Endothelial cell of hepatic sinusoid (primary cell): ENCODE data around the gene VPS33A.

Source experiments
- in situ Hi-C: cut with HindIII; loops from 2 replicates; pipeline ENCODE4 v1.10.0; 2017; ENCODE audit warnings: low sequenced_read_pairs

VPS33A gene

DNA sequence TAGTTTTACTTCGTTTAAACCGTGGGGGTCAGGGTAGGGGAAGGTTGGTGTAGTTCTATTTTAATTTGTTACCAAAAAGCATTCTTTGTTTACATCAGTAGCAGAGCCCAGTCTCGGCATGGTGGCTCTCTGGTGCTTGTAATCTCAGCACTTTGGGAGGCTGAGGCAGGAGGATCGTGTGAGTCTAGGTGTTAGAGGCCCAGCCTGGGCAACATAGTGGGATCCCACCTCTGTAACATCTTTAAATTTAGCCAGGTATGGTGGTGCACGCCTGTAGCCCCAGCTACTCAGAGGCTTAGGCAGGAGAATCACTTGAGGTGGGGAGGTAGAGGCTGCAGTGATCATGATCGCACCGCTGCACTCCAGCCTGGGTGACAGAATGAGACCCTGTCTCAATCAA, 81.2 kb downstream of the VPS33A start:
- in situ Hi-C loops = no loop called here

DNA sequence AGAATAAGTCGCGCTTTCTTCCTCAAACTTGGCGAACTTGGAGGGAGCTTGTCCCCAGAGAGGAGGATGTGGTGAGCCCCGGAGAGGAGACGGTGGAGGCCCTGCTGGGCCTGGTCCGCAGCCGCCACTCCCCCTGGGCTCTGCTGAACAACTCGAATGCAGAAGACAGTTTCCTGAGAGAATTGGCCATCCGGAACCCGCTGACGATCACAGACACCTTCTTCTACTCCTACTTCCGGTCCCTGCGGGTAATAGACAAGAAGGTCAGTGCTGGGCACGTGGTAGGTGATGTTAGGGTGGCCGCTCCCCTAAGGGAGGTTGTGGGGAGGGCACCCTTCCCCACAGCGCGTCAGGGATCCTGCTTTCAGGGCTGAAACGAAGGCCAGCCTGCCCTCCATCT, 81.8 kb downstream of the VPS33A start:
- in situ Hi-C loops = loop anchor here (5.0 kb wide), 3 partner anchors 42 to 112 kb away; no protein-coding TSS in a partner anchor

DNA sequence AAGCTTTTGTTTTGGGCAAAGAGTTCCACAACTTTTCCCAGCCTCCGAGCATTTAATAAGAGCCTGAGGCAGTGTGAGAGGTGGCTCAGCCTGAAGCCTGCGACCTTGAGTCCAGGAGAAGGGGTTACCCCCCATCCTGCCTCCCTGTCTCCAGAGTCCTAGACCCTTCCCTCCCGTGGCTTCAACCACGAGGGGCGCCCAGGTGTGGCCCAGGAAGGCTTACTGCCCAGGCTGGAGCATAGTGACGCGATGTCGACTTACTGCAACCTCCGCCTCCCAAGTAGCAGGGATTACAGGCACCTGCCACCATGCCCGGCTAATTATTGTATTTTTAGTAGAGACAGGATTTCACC, 82.7 kb downstream of the VPS33A start:
- in situ Hi-C loops = loop anchor here (5.0 kb wide), 3 partner anchors 41 to 111 kb away; no protein-coding TSS in a partner anchor

DNA sequence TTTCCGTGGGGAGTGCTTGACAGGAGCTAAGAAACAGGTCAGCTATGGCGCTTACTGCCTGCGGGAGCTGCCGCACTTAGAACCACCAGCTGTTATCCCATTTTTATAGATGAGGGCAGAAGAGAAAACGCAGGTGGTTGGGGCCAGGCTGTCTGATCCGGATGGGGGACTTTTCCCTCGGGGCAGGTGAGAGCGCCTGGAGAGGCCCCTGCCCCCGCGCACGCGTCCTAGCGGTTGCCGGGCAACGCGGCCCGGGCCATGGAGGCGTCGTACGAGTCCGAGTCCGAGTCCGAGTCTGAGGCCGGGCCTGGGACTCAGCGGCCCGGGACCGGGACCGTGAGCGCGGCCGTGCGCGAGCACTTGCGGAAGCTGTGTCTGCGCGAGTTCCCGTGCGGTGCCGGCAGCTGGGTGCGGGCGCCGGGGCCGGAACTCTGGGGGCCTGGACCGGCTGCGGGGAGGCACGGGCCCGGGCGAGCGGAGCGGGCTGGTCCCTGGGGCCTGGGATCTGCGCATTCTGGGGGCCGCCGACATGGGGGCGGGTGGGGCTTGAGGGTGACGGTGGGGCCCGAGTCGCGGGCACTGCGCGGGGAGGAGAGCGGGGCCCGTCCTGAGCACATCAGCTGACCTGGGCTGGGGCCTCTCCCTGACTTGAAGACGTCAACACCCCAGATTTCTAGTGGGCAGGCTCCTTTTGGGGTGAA, 83.3 kb downstream of the VPS33A start, which contains the start of gene LRRC43:
TSS of gene LRRC43 (plus strand) at position 237 of the 701 bp plus-strand sequence. CDS start at position 259, 22 bp downstream.
- in situ Hi-C loops = loop anchor here (5.0 kb wide), 3 partner anchors 41 to 111 kb away; no protein-coding TSS in a partner anchor
